ENCODE data around the gene ACTR3C.
"Not testable (repeated sequence)": the region's sequence is repeated elsewhere in the genome, so short reads cannot be mapped to it uniquely, and the experiment has no call there.

The ACTR3C gene

GRCh38 chr7:150278383-150278782 is 45.0 kb downstream of the ACTR3C start:
- not testable (repeated sequence) for DNase-seq

DNA sequence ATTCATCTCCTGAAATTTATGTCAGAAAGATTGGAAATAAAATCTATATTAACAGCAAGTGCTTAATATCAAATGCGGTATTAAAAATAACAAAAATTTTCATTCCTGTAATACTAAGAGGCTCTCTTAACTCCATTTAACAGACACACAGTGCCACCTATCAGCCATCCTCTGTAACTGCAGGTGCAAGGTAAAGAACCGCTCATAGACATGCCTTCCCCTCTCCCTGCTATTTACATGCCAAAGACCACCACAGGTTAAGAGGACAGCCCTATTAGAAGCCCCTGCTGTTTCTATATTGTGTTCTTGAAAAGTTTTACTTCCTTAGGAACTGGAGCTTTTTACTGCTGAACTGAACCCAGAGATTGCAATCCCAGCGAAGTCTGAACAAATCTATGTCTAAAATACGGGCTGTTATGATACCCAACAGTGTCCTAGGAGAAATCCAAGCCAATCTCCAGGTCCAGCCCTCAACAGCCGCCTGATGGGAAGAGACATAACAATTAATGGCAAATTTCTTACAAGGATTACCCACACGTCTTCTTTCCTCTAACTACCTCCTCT is 47.1 kb downstream of the ACTR3C start:
- DNase-seq = not testable (repeated sequence)

- not testable (repeated sequence) for DNase-seq
These were observed 51.4 kb downstream of the ACTR3C start for GRCh38 chr7:150271898-150272297.

GRCh38 chr7:150270101-150270824 is 53.1 kb downstream of the ACTR3C start:
- not testable (repeated sequence) for DNase-seq

GRCh38 chr7:150268798-150269197 is 54.5 kb downstream of the ACTR3C start:
- not testable (repeated sequence) for DNase-seq

DNA sequence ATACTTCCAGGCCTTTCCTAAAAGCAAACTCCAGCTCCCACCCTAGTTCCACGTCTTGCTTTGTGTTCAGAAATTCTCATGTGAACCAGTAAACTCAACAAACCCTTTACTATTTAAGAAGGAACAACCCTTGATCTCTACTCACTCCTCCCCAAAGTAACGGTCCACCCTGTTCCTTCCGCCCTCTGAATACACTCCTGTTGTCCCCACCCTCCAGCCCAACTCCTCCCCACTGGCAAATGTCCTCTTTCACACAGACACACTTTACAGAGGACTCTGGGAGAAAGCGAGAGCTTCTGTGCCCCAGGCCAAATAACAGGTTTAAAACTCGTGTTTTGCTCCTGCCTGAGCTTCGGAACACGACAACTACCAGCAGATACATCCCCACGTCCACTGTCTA is 55.1 kb downstream of the ACTR3C start:
- DNase-seq = not testable (repeated sequence)

GRCh38 chr7:150266953-150267665 is 56.2 kb downstream of the ACTR3C start:
- DNase-seq = not testable (repeated sequence)

GRCh38 chr7:150262656-150263055 is 60.7 kb downstream of the ACTR3C start:
- not testable (repeated sequence) for DNase-seq

GRCh38 chr7:150247745-150248144 is 75.6 kb downstream of the ACTR3C start:
- not testable (repeated sequence) for DNase-seq

DNA sequence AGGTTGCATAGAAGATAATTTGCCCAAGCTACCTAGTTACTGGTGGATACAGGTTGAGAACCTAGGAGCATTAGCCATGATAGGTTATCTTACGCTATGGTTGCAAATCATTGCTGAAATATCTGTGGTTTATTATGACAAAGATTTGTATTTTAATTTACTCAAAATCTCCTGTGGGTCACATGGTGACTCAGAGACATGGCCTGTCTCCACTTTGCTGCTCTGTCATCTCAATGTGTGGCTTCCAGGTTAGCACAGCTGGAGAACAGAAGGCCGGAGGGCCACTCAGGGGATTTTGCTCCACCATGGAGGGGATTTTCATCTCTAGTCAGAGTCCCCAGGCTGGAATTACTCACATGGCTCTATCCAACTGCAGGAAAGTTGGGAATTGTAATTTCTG is 78.1 kb downstream of the ACTR3C start:
- DNase-seq = not testable (repeated sequence)

DNA sequence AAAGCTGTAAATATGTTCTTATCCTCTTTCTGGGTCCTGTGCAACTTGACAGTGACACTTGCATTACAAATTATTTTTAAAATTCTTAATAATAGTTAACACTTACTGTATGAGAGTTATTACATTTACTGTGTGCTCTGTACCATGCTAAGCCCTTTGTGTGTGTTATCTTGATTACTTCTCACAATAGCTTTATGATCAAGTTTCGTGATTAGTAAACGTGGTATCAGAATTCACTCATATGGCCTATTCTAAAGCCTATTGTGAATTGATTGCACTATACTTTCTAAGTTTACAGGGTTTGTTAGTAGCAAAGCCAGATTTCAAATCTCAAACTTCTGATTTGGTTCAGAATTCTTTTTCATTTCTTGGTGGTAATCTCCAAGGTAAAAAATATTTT is 80.4 kb downstream of the ACTR3C start:
- DNase-seq = not testable (repeated sequence)

DNA sequence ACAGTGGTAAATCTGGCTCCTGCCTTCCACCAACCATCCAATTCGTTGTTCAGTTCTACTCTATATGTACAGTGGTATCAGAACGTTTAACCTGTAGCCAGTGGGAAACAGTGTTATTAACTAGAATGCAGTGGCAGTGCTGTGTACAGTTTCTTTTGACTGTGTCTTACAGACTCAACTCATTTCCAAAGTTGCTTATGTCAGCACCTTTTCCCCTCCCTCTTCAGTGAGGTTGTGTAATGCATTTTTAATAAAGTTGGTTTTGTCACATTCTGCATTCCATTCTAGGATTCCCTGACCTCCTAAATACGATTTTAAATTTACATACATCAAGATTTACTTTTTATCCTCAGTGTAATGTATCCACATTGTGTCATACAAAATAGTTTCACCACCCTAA is 97.9 kb downstream of the ACTR3C start:
- not testable (repeated sequence) for DNase-seq

DNA sequence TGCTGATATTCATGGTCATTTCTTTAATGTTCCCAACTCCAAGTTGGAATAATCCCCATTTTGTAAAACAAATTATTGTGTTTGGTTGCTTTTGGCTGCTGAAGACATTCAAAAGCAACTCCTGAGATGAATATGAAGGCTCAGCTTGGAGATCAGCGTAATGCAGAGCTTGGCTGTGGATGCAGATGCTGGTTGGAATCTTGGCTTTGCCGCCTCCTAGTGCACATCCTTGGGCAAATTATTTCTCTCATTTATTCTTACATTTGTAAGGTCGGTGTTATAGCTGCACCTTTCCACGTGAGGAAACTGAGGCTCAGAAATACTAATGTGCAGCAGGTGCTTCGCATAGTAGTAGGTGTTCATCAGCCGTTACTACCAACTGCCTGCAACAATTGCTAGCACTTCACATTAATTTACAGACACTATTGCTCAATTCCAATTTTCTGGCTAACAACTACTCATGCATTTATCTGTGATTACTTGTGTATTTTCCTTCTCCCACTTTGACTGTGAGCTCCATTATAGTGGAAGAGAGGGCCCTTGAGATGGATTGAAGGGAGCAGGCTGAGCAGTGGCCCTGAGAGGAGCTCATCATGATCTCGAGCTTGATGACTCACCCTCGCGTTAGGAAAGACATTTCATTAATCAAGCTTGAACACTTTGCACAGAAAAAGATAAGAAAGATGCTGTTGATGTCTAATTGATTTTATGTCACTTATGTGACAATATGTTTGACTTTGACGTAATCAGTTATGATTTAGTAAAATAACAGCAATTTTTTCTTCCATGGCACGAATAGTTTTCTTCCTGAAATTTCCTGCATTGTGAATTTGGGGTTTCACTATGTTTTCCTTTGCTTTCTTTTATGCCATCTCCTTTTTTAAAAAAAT is 101.0 kb downstream of the ACTR3C start:
- DNase-seq = not testable (repeated sequence)

GRCh38 chr7:150220673-150221181 is 102.6 kb downstream of the ACTR3C start:
- not testable (repeated sequence) for DNase-seq

DNA sequence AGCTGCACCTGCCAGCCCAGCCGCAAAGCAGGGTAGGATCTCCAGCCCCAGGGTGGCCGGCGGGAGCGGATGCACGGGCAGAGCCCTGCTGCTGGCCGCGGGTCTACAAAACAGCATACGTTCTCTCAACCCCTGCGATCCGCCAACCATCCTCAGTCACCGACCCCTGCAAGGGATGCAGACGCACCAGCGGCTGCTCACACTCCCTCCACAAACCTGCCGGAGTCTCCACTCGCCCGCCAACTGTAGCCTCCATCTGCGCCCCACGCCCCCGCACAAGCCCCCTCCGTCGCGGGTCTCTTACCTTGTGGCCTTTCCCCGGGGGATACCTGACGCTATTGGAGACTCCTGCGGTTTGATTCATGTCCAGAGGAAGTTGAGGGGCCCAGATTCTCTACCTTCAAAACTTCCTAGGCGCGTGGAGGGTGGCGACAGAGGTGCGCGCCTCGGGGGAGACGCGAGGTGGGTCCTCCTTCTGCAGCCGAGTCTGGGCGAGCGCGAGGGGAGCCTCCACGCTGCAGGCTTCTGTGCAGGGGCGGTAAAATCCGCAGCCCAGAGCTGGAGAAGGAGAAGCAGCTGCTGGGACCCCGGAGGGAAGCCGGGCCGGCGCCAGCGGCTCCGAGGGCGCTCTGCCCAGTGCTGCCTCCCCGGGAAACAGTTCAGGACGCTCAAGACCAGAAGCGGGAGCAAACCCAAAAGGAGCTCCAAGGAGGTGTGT is 103.2 kb downstream of the ACTR3C start:
- not testable (repeated sequence) for DNase-seq

DNA sequence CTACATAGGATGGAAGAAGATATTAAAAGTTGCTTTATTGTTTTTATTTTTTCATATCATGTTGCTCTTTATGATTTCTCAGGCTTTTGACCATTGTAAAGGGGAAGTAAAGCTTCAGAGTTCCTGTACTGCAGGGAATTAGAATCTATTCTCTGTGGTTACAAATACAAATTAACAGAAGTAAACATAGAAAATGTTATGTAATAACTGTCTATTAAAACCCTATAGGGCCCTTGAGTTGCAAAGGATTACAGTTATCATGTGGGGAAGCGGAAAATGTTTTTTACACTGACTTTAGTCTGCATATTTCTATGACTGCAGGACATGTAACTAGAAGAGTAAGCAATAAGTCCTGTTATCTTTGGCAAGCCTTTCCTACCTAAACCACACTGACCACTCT is 116.5 kb downstream of the ACTR3C start:
- not testable (repeated sequence) for DNase-seq

- DNase-seq = not testable (repeated sequence)
These were observed 117.5 kb downstream of the ACTR3C start for GRCh38 chr7:150205866-150206265.

DNA sequence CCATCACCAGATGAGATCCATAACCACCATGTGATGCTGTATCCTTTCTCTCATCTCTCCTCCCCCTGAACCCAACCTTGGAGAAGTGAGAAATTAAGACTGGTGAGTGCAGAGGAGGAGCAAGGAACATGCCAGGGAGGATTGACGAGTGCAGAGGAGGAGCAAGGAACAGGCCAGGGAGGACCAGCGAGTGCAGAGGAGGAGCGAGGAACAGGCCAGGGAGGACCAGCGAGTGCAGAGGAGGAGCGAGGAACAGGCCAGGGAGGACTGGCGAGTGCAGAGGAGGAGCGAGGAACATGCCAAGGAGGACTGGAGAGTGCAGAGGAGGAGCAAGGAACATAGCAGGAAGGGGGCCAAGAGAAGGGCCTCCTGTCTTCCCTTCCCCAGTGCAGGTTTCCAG is 118.8 kb downstream of the ACTR3C start:
- DNase-seq = not testable (repeated sequence)

- DNase-seq = not testable (repeated sequence)
These were observed 120.5 kb downstream of the ACTR3C start for GRCh38 chr7:150202894-150203293.

Data from NCI-H2171 (cell line).